HL-60 (cell line): ENCODE measurements around the gene PHC1.

Experiments used
- DNase-seq, 2 experiments: peaks; one replicate each; pipeline ENCODE4 v3.0.0-alpha.2; 2010 to 2020; ENCODE audit warnings: low read depth in 1 of 2, low spot score in 1 of 2
- H3K27ac ChIP-seq: fragments of 250-450 bp; sonication (Bioruptor Pico); replicated peaks from 2 replicates; pipeline ENCODE4 v1.5.1; 2020; ENCODE audit warnings: mild to moderate bottlenecking, moderate library complexity
- H3K27me3 ChIP-seq: fragments of 250-450 bp; sonication (Bioruptor Pico); 2 replicates; pipeline ENCODE4 v1.5.1; 2021; ENCODE audit warnings: mild to moderate bottlenecking, moderate library complexity; ENCODE audit not compliant: insufficient read depth, poor library complexity, severe bottlenecking
- H3K4me3 ChIP-seq: replicated peaks from 2 replicates; pipeline ENCODE4 v1.5.1; 2011; ENCODE audit warnings: mild to moderate bottlenecking, control low read depth, low read length; ENCODE audit not compliant: insufficient read depth
- GABPA ChIP-seq: IDR thresholded peaks from 2 replicates; pipeline ENCODE4 v1.6.1; 2012; ENCODE audit warnings: low read depth
- POLR2AphosphoS5 ChIP-seq: IDR thresholded peaks from 2 replicates; pipeline ENCODE4 v1.6.1; 2012; ENCODE audit warnings: low read depth
- SPI1 ChIP-seq: IDR thresholded peaks from 2 replicates; pipeline ENCODE4 v1.6.1; 2012; ENCODE audit warnings: low read depth, mild to moderate bottlenecking, borderline replicate concordance
- TF ChIP-seq, protein P1 (sequence below): IDR thresholded peaks from 2 replicates; pipeline ENCODE4 v1.6.1; 2012; ENCODE audit warnings: low read depth; ENCODE audit not compliant: insufficient replicate concordance
- TF ChIP-seq, protein P2 (sequence below): IDR thresholded peaks from one replicate; pipeline ENCODE4 v1.5.1; 2011; ENCODE audit warnings: low read length, control low read depth, inconsistent platforms; ENCODE audit not compliant: insufficient read depth

PHC1 gene

GRCh38 chr12:8870586-8870985, 43.7 kb upstream of the PHC1 start:
- Histone ChIP-seq H3K27me3 (no peaks in the 10 kb centered on the region), H3K4me3 (no peak overlapping the region), H3K27ac (no peak overlapping the region)
- DNase-seq = no peak
- TF ChIP-seq, protein P1, sequence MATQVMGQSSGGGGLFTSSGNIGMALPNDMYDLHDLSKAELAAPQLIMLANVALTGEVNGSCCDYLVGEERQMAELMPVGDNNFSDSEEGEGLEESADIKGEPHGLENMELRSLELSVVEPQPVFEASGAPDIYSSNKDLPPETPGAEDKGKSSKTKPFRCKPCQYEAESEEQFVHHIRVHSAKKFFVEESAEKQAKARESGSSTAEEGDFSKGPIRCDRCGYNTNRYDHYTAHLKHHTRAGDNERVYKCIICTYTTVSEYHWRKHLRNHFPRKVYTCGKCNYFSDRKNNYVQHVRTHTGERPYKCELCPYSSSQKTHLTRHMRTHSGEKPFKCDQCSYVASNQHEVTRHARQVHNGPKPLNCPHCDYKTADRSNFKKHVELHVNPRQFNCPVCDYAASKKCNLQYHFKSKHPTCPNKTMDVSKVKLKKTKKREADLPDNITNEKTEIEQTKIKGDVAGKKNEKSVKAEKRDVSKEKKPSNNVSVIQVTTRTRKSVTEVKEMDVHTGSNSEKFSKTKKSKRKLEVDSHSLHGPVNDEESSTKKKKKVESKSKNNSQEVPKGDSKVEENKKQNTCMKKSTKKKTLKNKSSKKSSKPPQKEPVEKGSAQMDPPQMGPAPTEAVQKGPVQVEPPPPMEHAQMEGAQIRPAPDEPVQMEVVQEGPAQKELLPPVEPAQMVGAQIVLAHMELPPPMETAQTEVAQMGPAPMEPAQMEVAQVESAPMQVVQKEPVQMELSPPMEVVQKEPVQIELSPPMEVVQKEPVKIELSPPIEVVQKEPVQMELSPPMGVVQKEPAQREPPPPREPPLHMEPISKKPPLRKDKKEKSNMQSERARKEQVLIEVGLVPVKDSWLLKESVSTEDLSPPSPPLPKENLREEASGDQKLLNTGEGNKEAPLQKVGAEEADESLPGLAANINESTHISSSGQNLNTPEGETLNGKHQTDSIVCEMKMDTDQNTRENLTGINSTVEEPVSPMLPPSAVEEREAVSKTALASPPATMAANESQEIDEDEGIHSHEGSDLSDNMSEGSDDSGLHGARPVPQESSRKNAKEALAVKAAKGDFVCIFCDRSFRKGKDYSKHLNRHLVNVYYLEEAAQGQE = no peak
- TF ChIP-seq, protein P2, sequence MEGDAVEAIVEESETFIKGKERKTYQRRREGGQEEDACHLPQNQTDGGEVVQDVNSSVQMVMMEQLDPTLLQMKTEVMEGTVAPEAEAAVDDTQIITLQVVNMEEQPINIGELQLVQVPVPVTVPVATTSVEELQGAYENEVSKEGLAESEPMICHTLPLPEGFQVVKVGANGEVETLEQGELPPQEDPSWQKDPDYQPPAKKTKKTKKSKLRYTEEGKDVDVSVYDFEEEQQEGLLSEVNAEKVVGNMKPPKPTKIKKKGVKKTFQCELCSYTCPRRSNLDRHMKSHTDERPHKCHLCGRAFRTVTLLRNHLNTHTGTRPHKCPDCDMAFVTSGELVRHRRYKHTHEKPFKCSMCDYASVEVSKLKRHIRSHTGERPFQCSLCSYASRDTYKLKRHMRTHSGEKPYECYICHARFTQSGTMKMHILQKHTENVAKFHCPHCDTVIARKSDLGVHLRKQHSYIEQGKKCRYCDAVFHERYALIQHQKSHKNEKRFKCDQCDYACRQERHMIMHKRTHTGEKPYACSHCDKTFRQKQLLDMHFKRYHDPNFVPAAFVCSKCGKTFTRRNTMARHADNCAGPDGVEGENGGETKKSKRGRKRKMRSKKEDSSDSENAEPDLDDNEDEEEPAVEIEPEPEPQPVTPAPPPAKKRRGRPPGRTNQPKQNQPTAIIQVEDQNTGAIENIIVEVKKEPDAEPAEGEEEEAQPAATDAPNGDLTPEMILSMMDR = no peak
- TF ChIP-seq SPI1 (no peak), POLR2AphosphoS5 (no peak), GABPA (no peak)

GRCh38 chr12:8871068-8871467, 43.2 kb upstream of the PHC1 start:
- TF ChIP-seq POLR2AphosphoS5 (no peak), GABPA (no peak), SPI1 (no peak)
- TF ChIP-seq, protein P2 = no peak
- TF ChIP-seq, protein P1 = no peak
- no peaks in the 10 kb centered on the region for H3K27me3 ChIP-seq
- H3K4me3 ChIP-seq = no peak overlapping the region
- DNase-seq = no peak
- no peak overlapping the region for H3K27ac ChIP-seq

DNA sequence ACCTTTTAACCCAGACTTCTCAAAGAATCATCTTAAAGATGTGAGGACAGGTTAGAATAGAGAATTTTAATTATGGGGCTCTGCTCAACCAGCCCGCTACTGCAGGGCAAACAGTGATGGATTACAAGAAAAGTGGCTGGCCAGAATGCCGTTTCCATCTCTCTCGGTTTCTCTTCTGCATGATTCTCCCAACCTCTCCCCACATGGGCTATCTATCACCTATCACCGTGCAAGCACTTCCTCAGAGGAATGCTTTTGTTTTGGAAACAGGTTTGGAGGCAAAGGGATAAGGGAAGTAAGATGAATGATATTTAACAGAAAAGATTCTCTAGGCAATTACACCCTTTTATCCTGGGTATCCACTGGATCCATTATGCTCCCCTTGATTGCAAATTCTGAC, 37.4 kb upstream of the PHC1 start:
- no peak overlapping the region for H3K27ac ChIP-seq
- H3K27me3 ChIP-seq = no peaks in the 10 kb centered on the region
- TF ChIP-seq, protein P2 = no peak
- TF ChIP-seq POLR2AphosphoS5 (no peak), GABPA (no peak), SPI1 (no peak)
- TF ChIP-seq, protein P1 = no peak
- no peak for DNase-seq
- no peak overlapping the region for H3K4me3 ChIP-seq
